WTC11 (cell line): Measurements from ENCODE around the gene CACNA2D4. TPM values are rescaled to one million over a fixed set of nuclear protein-coding genes. Genes with fewer than 3 reads are reported as not detected.

Experiments
- ATAC-seq: fragments of 200-7000 bp; cut with Tn5 transposase; 2 replicates; pipeline ENCODE4 v1.10.0; 2021; ENCODE audit warnings: mild to moderate bottlenecking, moderate library complexity
- CTCF ChIA-PET: fragments of 300-600 bp; sonication (Branson Sonifier 250); formaldehyde crosslinking; loops from one replicate; lab custom pipeline; 2021; ENCODE audit warnings: antibody characterized with exemption; lab: Charles Lee
- POLR2A ChIA-PET: fragments of 350-600 bp; sonication (Branson Sonifier 250); formaldehyde crosslinking; loops from one replicate; lab custom pipeline; 2021; ENCODE audit warnings: antibody characterized with exemption; lab: Charles Lee
- DNase-seq: peaks from one replicate; pipeline ENCODE4 v3.0.0; 2021; ENCODE audit warnings: low spot score
- H3K27ac Mint-ChIP-seq: 2 replicates; pipeline ENCODE4 v1.8.0; 2021; ENCODE audit warnings: mixed read lengths
- H3K27me3 Mint-ChIP-seq: 2 replicates; pipeline ENCODE4 v1.8.0; 2021; ENCODE audit warnings: low read depth, mild to moderate bottlenecking, moderate library complexity, mixed read lengths
- H3K36me3 Mint-ChIP-seq: 2 replicates; pipeline ENCODE4 v1.8.0; 2021; ENCODE audit warnings: mixed read lengths
- H3K4me1 Mint-ChIP-seq: 2 replicates; pipeline ENCODE4 v1.8.0; 2022; ENCODE audit warnings: mixed read lengths
- H3K4me3 Mint-ChIP-seq: 2 replicates; pipeline ENCODE4 v1.8.0; 2021; ENCODE audit warnings: mild to moderate bottlenecking, moderate library complexity, mixed read lengths
- H3K9me3 Mint-ChIP-seq: 2 replicates; pipeline ENCODE4 v1.8.0; 2021; ENCODE audit warnings: mixed read lengths
- GABPB1 ChIP-seq: sonication (generic); formaldehyde crosslinking; IDR thresholded peaks from 2 replicates; pipeline ENCODE4 v1.8.1; 2023; ENCODE audit warnings: mild to moderate bottlenecking, missing genetic modification reagents
- MYBL2 ChIP-seq: sonication (generic); formaldehyde crosslinking; IDR thresholded peaks from 2 replicates; pipeline ENCODE4 v1.8.1; 2023; ENCODE audit warnings: mild to moderate bottlenecking, moderate library complexity, missing genetic modification reagents
- NFYB ChIP-seq: sonication (generic); formaldehyde crosslinking; conservative IDR thresholded peaks from 2 replicates; pipeline ENCODE4 v1.8.0; 2022; ENCODE audit warnings: low read depth, missing genetic modification reagents
- NR2C2 ChIP-seq: sonication (generic); formaldehyde crosslinking; IDR thresholded peaks from 2 replicates; pipeline ENCODE4 v1.8.0; 2022; ENCODE audit warnings: mild to moderate bottlenecking, missing genetic modification reagents
- NR3C1 ChIP-seq: sonication (generic); formaldehyde crosslinking; conservative IDR thresholded peaks from 2 replicates; pipeline ENCODE4 v1.8.1; 2023; ENCODE audit warnings: low read depth, mild to moderate bottlenecking, missing genetic modification reagents
- SMAD4 ChIP-seq: sonication (generic); formaldehyde crosslinking; IDR thresholded peaks from 2 replicates; pipeline ENCODE4 v1.8.0; 2022; ENCODE audit warnings: mild to moderate bottlenecking, missing genetic modification reagents
- SP1 ChIP-seq: sonication (generic); formaldehyde crosslinking; conservative IDR thresholded peaks from 2 replicates; pipeline ENCODE4 v1.8.1; 2022; ENCODE audit warnings: missing genetic modification reagents
- TP53 ChIP-seq: sonication (generic); formaldehyde crosslinking; IDR thresholded peaks from 2 replicates; pipeline ENCODE4 v1.8.1; 2023; ENCODE audit warnings: mild to moderate bottlenecking, missing genetic modification reagents
- ZBTB21 ChIP-seq: sonication (generic); formaldehyde crosslinking; IDR thresholded peaks from 2 replicates; pipeline ENCODE4 v1.8.1; 2023; ENCODE audit warnings: mild to moderate bottlenecking, missing genetic modification reagents, borderline replicate concordance
- ZNF138 ChIP-seq: sonication (generic); formaldehyde crosslinking; conservative IDR thresholded peaks from 2 replicates; pipeline ENCODE4 v1.8.1; 2022; ENCODE audit warnings: mild to moderate bottlenecking, moderate library complexity, missing genetic modification reagents
- ZNF232 ChIP-seq: sonication (generic); formaldehyde crosslinking; IDR thresholded peaks from 2 replicates; pipeline ENCODE4 v1.8.0; 2022; ENCODE audit warnings: mild to moderate bottlenecking, missing genetic modification reagents
- ZNF416 ChIP-seq: fragments of 250-450 bp; sonication (Bioruptor Pico); IDR thresholded peaks from 2 replicates; pipeline ENCODE4 v1.9.0; 2021; ENCODE audit warnings: mild to moderate bottlenecking, inconsistent platforms
- ZNF423 ChIP-seq: fragments of 250-450 bp; sonication (Bioruptor Pico); IDR thresholded peaks from 2 replicates; pipeline ENCODE4 v2.1.2; 2022; ENCODE audit warnings: mild to moderate bottlenecking, moderate library complexity
- ZNF671 ChIP-seq: fragments of 250-450 bp; sonication (Bioruptor Pico); IDR thresholded peaks from 2 replicates; pipeline ENCODE4 v1.8.0; 2021; ENCODE audit warnings: mild to moderate bottlenecking
- total RNA-seq: library from RNA; stranded (reverse); gene quantifications from 3 replicates; pipeline ENCODE4 v1.2.3, GENCODE V29; 2021
- TF ChIP-seq, protein P1 (sequence below): sonication (generic); formaldehyde crosslinking; IDR thresholded peaks from 2 replicates; pipeline ENCODE4 v1.8.1; 2022; ENCODE audit warnings: low read depth, missing genetic modification reagents, borderline replicate concordance
- TF ChIP-seq, protein P2 (sequence below): sonication (generic); formaldehyde crosslinking; IDR thresholded peaks from 2 replicates; pipeline ENCODE4 v1.8.1; 2023; ENCODE audit warnings: mild to moderate bottlenecking, missing genetic modification reagents
- TF ChIP-seq, protein P3 (sequence below): sonication (generic); formaldehyde crosslinking; conservative IDR thresholded peaks from 2 replicates; pipeline ENCODE4 v1.8.1; 2022; ENCODE audit warnings: mild to moderate bottlenecking, missing genetic modification reagents
- TF ChIP-seq, protein P4 (sequence below): sonication (generic); formaldehyde crosslinking; IDR thresholded peaks from 2 replicates; pipeline ENCODE4 v1.8.1; 2022; ENCODE audit warnings: low read depth, mild to moderate bottlenecking, moderate library complexity, missing genetic modification reagents, borderline replicate concordance
- TF ChIP-seq, protein P5 (sequence below): fragments of 200-600 bp; IDR thresholded peaks from 2 replicates; pipeline ENCODE4 v1.8.0; 2022; ENCODE audit warnings: antibody characterized with exemption
- TF ChIP-seq, protein P6 (sequence below): sonication (generic); formaldehyde crosslinking; IDR thresholded peaks from 2 replicates; pipeline ENCODE4 v1.8.0; 2022; ENCODE audit warnings: mild to moderate bottlenecking, missing genetic modification reagents
- TF ChIP-seq, protein P7 (sequence below): fragments of 250-450 bp; sonication (Bioruptor Pico); IDR thresholded peaks from 2 replicates; pipeline ENCODE4 v2.1.2; 2022; ENCODE audit warnings: mild to moderate bottlenecking, moderate library complexity

Gene CACNA2D4
- total RNA-seq, 1 experiment from 2014 or later, result 0.04 TPM

DNA sequence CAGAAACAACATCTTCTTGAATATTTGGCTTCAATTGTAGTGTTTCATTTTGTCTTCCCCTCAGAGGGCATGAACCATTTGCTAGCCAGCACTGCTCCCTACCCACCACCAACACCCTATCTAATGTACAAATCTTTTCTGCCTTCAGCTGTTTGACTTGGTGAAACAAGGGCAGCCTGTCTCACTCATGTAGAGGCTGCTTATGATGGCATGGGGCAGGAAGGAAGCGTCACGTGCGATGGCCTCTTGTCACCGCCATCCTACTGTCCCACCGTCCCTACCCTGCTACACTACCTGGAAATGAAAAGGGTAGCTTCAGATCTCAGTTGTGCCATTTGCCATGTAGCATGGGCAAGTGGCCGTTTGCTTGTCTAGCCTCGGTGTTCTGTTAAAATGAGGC is 128.0 kb downstream of the CACNA2D4 start:
- Mint-ChIP-seq H3K27me3 (no peaks in the 10 kb centered on the region), H3K36me3 (peaks cover 12% of the 10 kb centered on the region), H3K9me3 (no peaks in the 10 kb centered on the region), H3K4me3 (no peak overlapping the region), H3K27ac (no peak overlapping the region), H3K4me1 (peaks cover 32% of the 10 kb centered on the region)
- ChIA-PET CTCF (interaction anchor here (0.6 to 7.0 kb wide), 31 partner anchors 8 to 672 kb away, joined by 3 to 154 read pairs (median 6); partner anchors contain the start of genes ADIPOR2 and WNT5B), POLR2A (interaction anchor here (0.9 to 1.6 kb wide), 2 partner anchors 99 to 137 kb away, joined by 3 to 8 read pairs; partner anchors contain the start of gene ADIPOR2)
- no peak for ATAC-seq
- DNase-seq, result no peak
- TF ChIP-seq, protein P1, sequence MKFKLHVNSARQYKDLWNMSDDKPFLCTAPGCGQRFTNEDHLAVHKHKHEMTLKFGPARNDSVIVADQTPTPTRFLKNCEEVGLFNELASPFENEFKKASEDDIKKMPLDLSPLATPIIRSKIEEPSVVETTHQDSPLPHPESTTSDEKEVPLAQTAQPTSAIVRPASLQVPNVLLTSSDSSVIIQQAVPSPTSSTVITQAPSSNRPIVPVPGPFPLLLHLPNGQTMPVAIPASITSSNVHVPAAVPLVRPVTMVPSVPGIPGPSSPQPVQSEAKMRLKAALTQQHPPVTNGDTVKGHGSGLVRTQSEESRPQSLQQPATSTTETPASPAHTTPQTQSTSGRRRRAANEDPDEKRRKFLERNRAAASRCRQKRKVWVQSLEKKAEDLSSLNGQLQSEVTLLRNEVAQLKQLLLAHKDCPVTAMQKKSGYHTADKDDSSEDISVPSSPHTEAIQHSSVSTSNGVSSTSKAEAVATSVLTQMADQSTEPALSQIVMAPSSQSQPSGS (CRISPR knock-in tag), result no peak
- TF ChIP-seq ZNF232 (CRISPR knock-in tag), result 0 out of 2 replicates have a peak, but pooled peaks have one; percentile 35

DNA sequence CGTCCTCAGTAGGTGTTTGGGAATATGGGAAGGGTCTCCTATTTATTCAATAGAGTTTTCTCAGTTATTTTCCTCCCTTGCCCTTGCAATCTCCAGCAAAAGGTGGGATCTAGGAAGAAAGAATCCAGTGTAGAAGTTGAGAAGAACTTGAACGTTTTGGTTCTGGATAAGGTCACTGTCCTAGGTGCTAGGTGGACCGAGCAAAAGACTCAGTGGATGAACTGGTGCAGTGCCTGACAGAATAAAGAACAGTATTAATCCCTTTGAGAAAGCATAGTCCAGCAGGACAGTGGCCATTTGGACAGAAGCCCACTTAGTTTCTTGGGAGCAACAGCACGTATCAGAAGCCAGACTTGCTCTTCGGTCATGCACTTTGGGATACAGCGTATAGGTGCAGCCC is 130.7 kb downstream of the CACNA2D4 start:
- no peak overlapping the region for H3K4me3 Mint-ChIP-seq
- no peaks in the 10 kb centered on the region for H3K27me3 Mint-ChIP-seq
- no peak overlapping the region for H3K27ac Mint-ChIP-seq
- CTCF ChIA-PET, result interaction anchor here (1.2 kb wide), 1 partner anchor 154 kb away, joined by 3 read pairs; no protein-coding TSS in a partner anchor
- ATAC-seq (no peak), DNase-seq (no peak)
- H3K9me3 Mint-ChIP-seq, result no peaks in the 10 kb centered on the region
- peaks cover 17% of the 10 kb centered on the region for H3K36me3 Mint-ChIP-seq
- POLR2A ChIA-PET, result no interaction called here
- peaks cover 17% of the 10 kb centered on the region for H3K4me1 Mint-ChIP-seq
- TF ChIP-seq, protein P2, sequence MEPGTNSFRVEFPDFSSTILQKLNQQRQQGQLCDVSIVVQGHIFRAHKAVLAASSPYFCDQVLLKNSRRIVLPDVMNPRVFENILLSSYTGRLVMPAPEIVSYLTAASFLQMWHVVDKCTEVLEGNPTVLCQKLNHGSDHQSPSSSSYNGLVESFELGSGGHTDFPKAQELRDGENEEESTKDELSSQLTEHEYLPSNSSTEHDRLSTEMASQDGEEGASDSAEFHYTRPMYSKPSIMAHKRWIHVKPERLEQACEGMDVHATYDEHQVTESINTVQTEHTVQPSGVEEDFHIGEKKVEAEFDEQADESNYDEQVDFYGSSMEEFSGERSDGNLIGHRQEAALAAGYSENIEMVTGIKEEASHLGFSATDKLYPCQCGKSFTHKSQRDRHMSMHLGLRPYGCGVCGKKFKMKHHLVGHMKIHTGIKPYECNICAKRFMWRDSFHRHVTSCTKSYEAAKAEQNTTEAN (CRISPR knock-in tag), result no peak
- TF ChIP-seq SMAD4 (CRISPR knock-in tag), result no peak
- no peak for TF ChIP-seq TP53 (CRISPR knock-in tag)
- TF ChIP-seq, protein P3, sequence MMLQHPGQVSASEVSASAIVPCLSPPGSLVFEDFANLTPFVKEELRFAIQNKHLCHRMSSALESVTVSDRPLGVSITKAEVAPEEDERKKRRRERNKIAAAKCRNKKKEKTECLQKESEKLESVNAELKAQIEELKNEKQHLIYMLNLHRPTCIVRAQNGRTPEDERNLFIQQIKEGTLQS (CRISPR knock-in tag), result no peak
- no peak for TF ChIP-seq MYBL2 (CRISPR knock-in tag)
- TF ChIP-seq ZBTB21 (CRISPR knock-in tag), result no peak
- TF ChIP-seq NR3C1 (CRISPR knock-in tag), result no peak
- no peak for TF ChIP-seq ZNF671 (CRISPR knock-in tag)
- TF ChIP-seq NFYB (CRISPR knock-in tag), result no peak
- TF ChIP-seq ZNF416 (CRISPR knock-in tag), result no peak
- TF ChIP-seq SP1 (CRISPR knock-in tag), result no peak
- TF ChIP-seq ZNF138, result no peak
- TF ChIP-seq, protein P1 (CRISPR knock-in tag), result no peak
- TF ChIP-seq, protein P4, sequence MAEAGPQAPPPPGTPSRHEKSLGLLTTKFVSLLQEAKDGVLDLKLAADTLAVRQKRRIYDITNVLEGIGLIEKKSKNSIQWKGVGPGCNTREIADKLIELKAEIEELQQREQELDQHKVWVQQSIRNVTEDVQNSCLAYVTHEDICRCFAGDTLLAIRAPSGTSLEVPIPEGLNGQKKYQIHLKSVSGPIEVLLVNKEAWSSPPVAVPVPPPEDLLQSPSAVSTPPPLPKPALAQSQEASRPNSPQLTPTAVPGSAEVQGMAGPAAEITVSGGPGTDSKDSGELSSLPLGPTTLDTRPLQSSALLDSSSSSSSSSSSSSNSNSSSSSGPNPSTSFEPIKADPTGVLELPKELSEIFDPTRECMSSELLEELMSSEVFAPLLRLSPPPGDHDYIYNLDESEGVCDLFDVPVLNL (CRISPR knock-in tag), result no peak

DNA sequence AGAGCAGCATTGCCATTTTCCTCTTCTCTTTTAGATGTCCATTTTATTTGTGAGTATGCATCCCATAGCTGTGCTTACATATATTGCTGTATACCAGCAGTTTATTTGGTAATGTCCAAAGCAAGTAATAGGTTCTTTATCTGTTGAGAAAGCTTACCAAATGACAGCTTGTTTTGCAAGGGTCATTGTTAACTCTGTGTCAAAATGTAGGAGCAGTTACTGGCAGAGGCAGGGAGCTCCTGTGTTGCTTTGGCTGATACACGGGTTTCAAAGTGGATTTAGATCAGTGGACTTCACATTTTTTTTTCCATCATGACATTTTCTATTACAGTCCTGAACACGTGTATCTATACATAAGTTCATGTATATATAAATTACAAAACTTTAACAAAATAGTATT is 136.2 kb downstream of the CACNA2D4 start:
- ATAC-seq (no peak), DNase-seq (no peak)
- Mint-ChIP-seq H3K4me3 (no peak overlapping the region), H3K36me3 (peaks cover 19% of the 10 kb centered on the region), H3K27ac (no peak overlapping the region), H3K4me1 (0 out of 2 replicates have a peak, but pooled peaks cover 2% of the 10 kb centered on the region), H3K27me3 (no peaks in the 10 kb centered on the region), H3K9me3 (no peaks in the 10 kb centered on the region)
- ChIA-PET CTCF (interaction anchor here (1.0 to 1.7 kb wide), 3 partner anchors 9 to 158 kb away, joined by 3 to 10 read pairs (median 3); no protein-coding TSS in a partner anchor), POLR2A (interaction anchor here (0.5 kb wide), 1 partner anchor 451 kb away, joined by 3 read pairs; no protein-coding TSS in a partner anchor)
- TF ChIP-seq, protein P5, sequence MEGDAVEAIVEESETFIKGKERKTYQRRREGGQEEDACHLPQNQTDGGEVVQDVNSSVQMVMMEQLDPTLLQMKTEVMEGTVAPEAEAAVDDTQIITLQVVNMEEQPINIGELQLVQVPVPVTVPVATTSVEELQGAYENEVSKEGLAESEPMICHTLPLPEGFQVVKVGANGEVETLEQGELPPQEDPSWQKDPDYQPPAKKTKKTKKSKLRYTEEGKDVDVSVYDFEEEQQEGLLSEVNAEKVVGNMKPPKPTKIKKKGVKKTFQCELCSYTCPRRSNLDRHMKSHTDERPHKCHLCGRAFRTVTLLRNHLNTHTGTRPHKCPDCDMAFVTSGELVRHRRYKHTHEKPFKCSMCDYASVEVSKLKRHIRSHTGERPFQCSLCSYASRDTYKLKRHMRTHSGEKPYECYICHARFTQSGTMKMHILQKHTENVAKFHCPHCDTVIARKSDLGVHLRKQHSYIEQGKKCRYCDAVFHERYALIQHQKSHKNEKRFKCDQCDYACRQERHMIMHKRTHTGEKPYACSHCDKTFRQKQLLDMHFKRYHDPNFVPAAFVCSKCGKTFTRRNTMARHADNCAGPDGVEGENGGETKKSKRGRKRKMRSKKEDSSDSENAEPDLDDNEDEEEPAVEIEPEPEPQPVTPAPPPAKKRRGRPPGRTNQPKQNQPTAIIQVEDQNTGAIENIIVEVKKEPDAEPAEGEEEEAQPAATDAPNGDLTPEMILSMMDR, result no peak
- no peak for TF ChIP-seq GABPB1
- TF ChIP-seq NR2C2, result no peak
- TF ChIP-seq, protein P6, sequence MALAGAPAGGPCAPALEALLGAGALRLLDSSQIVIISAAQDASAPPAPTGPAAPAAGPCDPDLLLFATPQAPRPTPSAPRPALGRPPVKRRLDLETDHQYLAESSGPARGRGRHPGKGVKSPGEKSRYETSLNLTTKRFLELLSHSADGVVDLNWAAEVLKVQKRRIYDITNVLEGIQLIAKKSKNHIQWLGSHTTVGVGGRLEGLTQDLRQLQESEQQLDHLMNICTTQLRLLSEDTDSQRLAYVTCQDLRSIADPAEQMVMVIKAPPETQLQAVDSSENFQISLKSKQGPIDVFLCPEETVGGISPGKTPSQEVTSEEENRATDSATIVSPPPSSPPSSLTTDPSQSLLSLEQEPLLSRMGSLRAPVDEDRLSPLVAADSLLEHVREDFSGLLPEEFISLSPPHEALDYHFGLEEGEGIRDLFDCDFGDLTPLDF (CRISPR knock-in tag), result no peak
- TF ChIP-seq ZNF423 (CRISPR knock-in tag), result no peak
- TF ChIP-seq, protein P7, sequence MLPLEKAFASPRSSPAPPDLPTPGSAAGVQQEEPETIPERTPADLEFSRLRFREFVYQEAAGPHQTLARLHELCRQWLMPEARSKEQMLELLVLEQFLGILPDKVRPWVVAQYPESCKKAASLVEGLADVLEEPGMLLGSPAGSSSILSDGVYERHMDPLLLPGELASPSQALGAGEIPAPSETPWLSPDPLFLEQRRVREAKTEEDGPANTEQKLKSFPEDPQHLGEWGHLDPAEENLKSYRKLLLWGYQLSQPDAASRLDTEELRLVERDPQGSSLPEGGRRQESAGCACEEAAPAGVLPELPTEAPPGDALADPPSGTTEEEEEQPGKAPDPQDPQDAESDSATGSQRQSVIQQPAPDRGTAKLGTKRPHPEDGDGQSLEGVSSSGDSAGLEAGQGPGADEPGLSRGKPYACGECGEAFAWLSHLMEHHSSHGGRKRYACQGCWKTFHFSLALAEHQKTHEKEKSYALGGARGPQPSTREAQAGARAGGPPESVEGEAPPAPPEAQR (CRISPR knock-in tag), result no peak
